ENCODE results near the gene RASL10B. TPM values are rescaled to one million over a fixed set of nuclear protein-coding genes. Genes with fewer than 3 reads are reported as not detected.

RASL10B gene
- polyA plus RNA-seq, 1 donor from 2014 or later = 10.7 TPM

- Histone ChIP-seq H3K27ac (ENCODE audit: low read length) (no peak overlapping the region), H2AFZ (ENCODE audit: low read depth, low read length) (no peak overlapping the region)
- no peak for TF ChIP-seq CTCF (IDR thresholded peaks at IDR 0.05; ENCODE audit: poor library complexity, severe bottlenecking)
- no peak for TF ChIP-seq MXI1 (conservative IDR thresholded peaks at IDR 0.05; ENCODE audit: poor library complexity, severe bottlenecking)
- TF ChIP-seq TAF1 (IDR thresholded peaks at IDR 0.05; ENCODE audit: low read depth) = no peak
- TF ChIP-seq RAD21 (conservative IDR thresholded peaks at IDR 0.05) = no peak
- no peak for TF ChIP-seq EZH2 (IDR thresholded peaks at IDR 0.05; ENCODE audit: borderline replicate concordance, insufficient read depth, low read length, poor library complexity, severe bottlenecking)
- TF ChIP-seq REST (IDR thresholded peaks at IDR 0.05; ENCODE audit: borderline replicate concordance) = no peak
- no peak for TF ChIP-seq EP300 (conservative IDR thresholded peaks at IDR 0.05; ENCODE audit: poor library complexity, severe bottlenecking)
- no peak for TF ChIP-seq SMC3 (conservative IDR thresholded peaks at IDR 0.05; ENCODE audit: poor library complexity)
- no peak for TF ChIP-seq POLR2AphosphoS5 (IDR thresholded peaks at IDR 0.05)
Observed at GRCh38 chr17:35775583-35775982, 44.1 kb downstream of the RASL10B start.

GRCh38 chr17:35778641-35779196 lies 47.3 kb downstream of the RASL10B start:
- no peak overlapping the region for H3K9ac ChIP-seq (ENCODE audit: low read length)

More at GRCh38 chr17:35775583-35775982, 44.1 kb downstream of the RASL10B start:
- Histone ChIP-seq H3K4me2 (ENCODE audit: low read length) (no peak overlapping the region), H3K9me3 (ENCODE audit: low read length) (no peaks in the 10 kb centered on the region), H3K36me3 (ENCODE audit: insufficient read depth, low read length) (no peaks in the 10 kb centered on the region), H3K9ac (ENCODE audit: low read length) (no peak overlapping the region), H3K4me3 (ENCODE audit: low read length) (no peak overlapping the region), H3K27me3 (ENCODE audit: insufficient read depth, low read depth, low read length) (no peaks in the 10 kb centered on the region), H4K20me1 (ENCODE audit: insufficient read depth) (no peaks in the 10 kb centered on the region), H3K79me2 (replicated peaks; ENCODE audit: insufficient read depth, low read length) (no peaks in the 10 kb centered on the region), H3K9me2 (ENCODE audit: insufficient read depth, low read length) (no peaks in the 10 kb centered on the region), H3F3A (ENCODE audit: insufficient read depth, low read length, poor library complexity, severe bottlenecking) (no peaks in the 10 kb centered on the region)

More at GRCh38 chr17:35778641-35779196, 47.3 kb downstream of the RASL10B start:
- Histone ChIP-seq H3F3A (ENCODE audit: insufficient read depth, low read length, poor library complexity, severe bottlenecking) (no peaks in the 10 kb centered on the region), H3K4me3 (ENCODE audit: low read length) (no peak overlapping the region), H3K79me2 (replicated peaks; ENCODE audit: insufficient read depth, low read length) (no peaks in the 10 kb centered on the region), H3K9me3 (ENCODE audit: low read length) (no peaks in the 10 kb centered on the region), H3K36me3 (ENCODE audit: insufficient read depth, low read length) (no peaks in the 10 kb centered on the region), H3K27ac (ENCODE audit: low read length) (no peak overlapping the region), H3K9me2 (ENCODE audit: insufficient read depth, low read length) (no peaks in the 10 kb centered on the region), H3K4me2 (ENCODE audit: low read length) (no peak overlapping the region), H2AFZ (ENCODE audit: low read depth, low read length) (no peak overlapping the region), H3K27me3 (ENCODE audit: insufficient read depth, low read depth, low read length) (no peaks in the 10 kb centered on the region), H4K20me1 (ENCODE audit: insufficient read depth) (no peaks in the 10 kb centered on the region)
- TF ChIP-seq POLR2AphosphoS5 (IDR thresholded peaks at IDR 0.05) (no peak), EP300 (conservative IDR thresholded peaks at IDR 0.05; ENCODE audit: poor library complexity, severe bottlenecking) (no peak), REST (IDR thresholded peaks at IDR 0.05; ENCODE audit: borderline replicate concordance) (no peak), EZH2 (IDR thresholded peaks at IDR 0.05; ENCODE audit: borderline replicate concordance, insufficient read depth, low read length, poor library complexity, severe bottlenecking) (no peak), TAF1 (IDR thresholded peaks at IDR 0.05; ENCODE audit: low read depth) (no peak), CTCF (IDR thresholded peaks at IDR 0.05; ENCODE audit: poor library complexity, severe bottlenecking) (no peak), RAD21 (conservative IDR thresholded peaks at IDR 0.05) (no peak)

Data from neural cell (in vitro differentiated cells).